Body of pancreas (tissue), 4 donors: Measurements from ENCODE around the gene MACROH2A2. TPM values are rescaled to one million over a fixed set of nuclear protein-coding genes. Genes with fewer than 3 reads are reported as not detected.

Source experiments
- ATAC-seq: fragments of 150-250 bp; one replicate; pipeline ENCODE4 v1.9.1; 2016
- DNase-seq, 4 donors: peaks; one replicate each; pipeline ENCODE4 v3.0.0-alpha.2; 2019
- H3K27ac ChIP-seq, 4 donors: fragments of 200-600 bp; sonication (generic); 1 replicate in 3 of 4; 2 replicates in 1 of 4; pipeline versions ENCODE4 v1.5.1 to v1.6.1; 2016 to 2019; ENCODE audit warnings: mild to moderate bottlenecking in 1 of 4, mixed read lengths in 1 of 4, moderate library complexity in 1 of 4
- H3K27me3 ChIP-seq, 2 donors: fragments of 200-600 bp; sonication (generic); one replicate each; pipeline ENCODE4 v1.6.0; 2016; ENCODE audit warnings: mild to moderate bottlenecking in 1 of 2
- H3K36me3 ChIP-seq, 2 donors: fragments of 200-600 bp; sonication (generic); replicated peaks in 1 of 2; 2 replicates each; pipeline ENCODE4 v1.5.1; 2016; ENCODE audit warnings: low read depth in 2 of 2; ENCODE audit not compliant: insufficient read depth in 1 of 2
- H3K4me1 ChIP-seq: fragments of 200-600 bp; sonication (generic); one replicate; pipeline ENCODE4 v1.6.0; 2016
- H3K4me3 ChIP-seq, 2 donors: fragments of 200-600 bp; sonication (generic); 1 replicate in 1 of 2; 2 replicates in 1 of 2; pipeline ENCODE4 v1.5.1; 2016 to 2019
- H3K9me3 ChIP-seq, 3 donors: fragments of 200-600 bp; sonication (generic); 1 replicate in 2 of 3; 2 replicates in 1 of 3; pipeline ENCODE4 v1.5.1; 2016
- CTCF ChIP-seq, 7 experiments: fragments of 450-650 bp in 4 of 7; fragments of 200-600 bp in 3 of 7; sonication (generic) in 3 of 7; IDR thresholded peaks; one replicate each; pipeline ENCODE4 v1.5.1; 2016 to 2019; ENCODE audit warnings: antibody characterized with exemption in 7 of 7
- POLR2A ChIP-seq, 3 donors: fragments of 450-650 bp; IDR thresholded peaks; one replicate each; pipeline ENCODE4 v1.6.1; 2016; ENCODE audit warnings: antibody characterized with exemption in 3 of 3, mild to moderate bottlenecking in 2 of 3
- WGBS, 2 donors: methylation state at CpG; one replicate each; pipeline ENCODE4 v1.1.5; 2017; 5-methylcytosine and 5-hydroxymethylcytosine counted together
- intact Hi-C: fragments of 100-400 bp; cut with DNase I; formaldehyde crosslinking; loops from one replicate; pipeline ENCODE4 v1.15.1; 2023
- total RNA-seq, 2 donors: library from RNA; depleted of rRNA; stranded (reverse); fragments of >200 nt; gene quantifications; one replicate each; pipeline ENCODE4 v1.1.0, GENCODE V29; 2016

MACROH2A2 gene
- total RNA-seq, 2 donors from 2014 or later: 0.99 to 10.6 TPM

DNA sequence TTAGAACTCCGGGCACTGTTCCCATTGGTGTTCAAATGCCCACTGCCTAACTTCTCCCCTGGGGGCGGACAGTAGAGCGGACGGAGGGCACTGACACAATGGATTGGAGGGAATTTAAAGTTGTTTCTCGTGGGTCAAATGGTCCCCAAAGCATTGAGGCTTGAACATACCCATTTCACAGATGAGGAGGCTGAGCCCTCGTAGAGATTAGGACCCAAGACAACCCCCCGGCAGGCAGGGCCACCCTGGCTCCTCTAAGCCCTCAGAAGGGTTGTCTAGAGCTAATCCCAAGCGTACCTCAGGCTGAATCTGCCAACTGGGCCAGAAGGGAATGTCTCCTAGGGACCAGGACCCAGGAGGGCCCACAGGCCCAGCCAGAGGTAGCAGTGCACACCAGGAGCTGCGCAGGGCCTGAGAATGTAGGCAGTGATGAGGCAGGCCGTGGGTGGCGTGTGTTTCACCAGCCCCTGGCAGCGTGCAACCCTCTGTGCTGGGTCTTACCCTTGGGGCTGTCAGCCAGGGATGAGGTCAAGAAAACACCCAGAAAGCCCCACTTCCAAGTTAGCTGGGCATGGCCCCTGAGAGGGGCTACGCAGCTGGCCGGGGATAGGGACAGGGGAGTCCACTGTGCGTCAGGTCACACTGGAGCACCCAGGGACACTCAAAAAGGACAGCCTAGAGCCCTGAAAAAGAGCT is 74.2 kb downstream of the MACROH2A2 start:
- Histone ChIP-seq H3K4me1 (peaks cover 4% of the 10 kb centered on the region), H3K27me3 (no peaks in the 10 kb centered on the region), H3K9me3 (no peaks in the 10 kb centered on the region), H3K27ac (no peak overlapping the region), H3K4me3 (no peak overlapping the region), H3K36me3 (no peaks in the 10 kb centered on the region)
- TF ChIP-seq CTCF (IDR thresholded peaks at IDR 0.05) (no peak), POLR2A (IDR thresholded peaks at IDR 0.05) (no peak)
- no peak for ATAC-seq
- intact Hi-C loops: no loop called here
- DNase-seq: no peak
- 89 to 92% methylated on average over 6 to 14 of the region's 15 CpGs for WGBS, 2 donors

DNA sequence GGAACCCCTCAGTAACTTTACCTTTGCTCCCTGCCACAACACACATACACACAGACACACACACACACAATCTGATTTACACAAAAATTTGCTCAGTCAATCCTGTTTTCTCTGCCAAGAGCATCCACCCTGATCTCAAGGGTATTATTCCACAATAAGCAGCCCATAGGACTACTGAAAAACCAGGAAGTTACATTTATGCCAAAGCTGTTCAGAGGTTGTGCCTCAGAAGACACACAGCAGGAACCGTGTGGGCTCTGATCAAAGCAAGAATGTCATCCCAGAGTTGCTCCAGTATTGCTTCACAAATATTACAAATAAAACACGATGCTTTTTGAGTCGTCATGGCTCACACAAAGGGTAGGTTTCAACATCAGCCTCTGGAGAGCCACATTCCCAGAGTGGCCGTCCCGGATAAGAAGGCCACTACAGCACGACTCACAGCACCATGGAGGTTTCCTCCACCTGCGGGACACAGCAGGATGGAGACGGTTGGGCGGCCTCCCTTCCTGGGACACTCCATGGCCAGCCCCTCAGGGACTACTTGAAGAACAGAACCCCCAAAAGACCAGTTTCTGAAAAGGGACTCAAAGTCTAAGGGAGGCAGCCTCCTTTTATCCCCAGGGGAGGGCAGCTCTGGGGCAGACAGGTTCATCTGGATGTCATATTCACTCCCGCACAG is 78.4 kb downstream of the MACROH2A2 start:
- TF ChIP-seq CTCF (IDR thresholded peaks at IDR 0.05) (no peak), POLR2A (IDR thresholded peaks at IDR 0.05) (no peak)
- peaks cover 17% of the 10 kb centered on the region for H3K4me1 ChIP-seq
- no peaks in the 10 kb centered on the region for H3K27me3 ChIP-seq
- H3K4me3 ChIP-seq: no peak overlapping the region
- peak overlapping the region in 1 of 4 donors; percentile 70 for H3K27ac ChIP-seq
- H3K36me3 ChIP-seq: no peaks in the 10 kb centered on the region
- DNase-seq: peak in 1 of 4 donors; percentile 23
- intact Hi-C loops: no loop called here
- 76 to 79% methylated on average over 5 to 10 of the region's 10 CpGs for WGBS, 2 donors
- no peaks in the 10 kb centered on the region for H3K9me3 ChIP-seq
- peak; percentile 5 for ATAC-seq

GRCh38 chr10:70131560-70131937 is 78.9 kb downstream of the MACROH2A2 start:
- no peak for DNase-seq
- Histone ChIP-seq H3K4me1 (peaks cover 17% of the 10 kb centered on the region), H3K27me3 (no peaks in the 10 kb centered on the region), H3K9me3 (no peaks in the 10 kb centered on the region), H3K36me3 (no peaks in the 10 kb centered on the region), H3K4me3 (no peak overlapping the region), H3K27ac (peak overlapping the region in 2 of 4 donors; percentile 61 to 70)
- ATAC-seq: no peak
- no peak for TF ChIP-seq CTCF (IDR thresholded peaks at IDR 0.05)
- no peak for TF ChIP-seq POLR2A (IDR thresholded peaks at IDR 0.05)
- intact Hi-C loops: no loop called here
- 83 to 88% methylated on average over 3 to 4 of the region's 4 CpGs for WGBS, 2 donors

DNA sequence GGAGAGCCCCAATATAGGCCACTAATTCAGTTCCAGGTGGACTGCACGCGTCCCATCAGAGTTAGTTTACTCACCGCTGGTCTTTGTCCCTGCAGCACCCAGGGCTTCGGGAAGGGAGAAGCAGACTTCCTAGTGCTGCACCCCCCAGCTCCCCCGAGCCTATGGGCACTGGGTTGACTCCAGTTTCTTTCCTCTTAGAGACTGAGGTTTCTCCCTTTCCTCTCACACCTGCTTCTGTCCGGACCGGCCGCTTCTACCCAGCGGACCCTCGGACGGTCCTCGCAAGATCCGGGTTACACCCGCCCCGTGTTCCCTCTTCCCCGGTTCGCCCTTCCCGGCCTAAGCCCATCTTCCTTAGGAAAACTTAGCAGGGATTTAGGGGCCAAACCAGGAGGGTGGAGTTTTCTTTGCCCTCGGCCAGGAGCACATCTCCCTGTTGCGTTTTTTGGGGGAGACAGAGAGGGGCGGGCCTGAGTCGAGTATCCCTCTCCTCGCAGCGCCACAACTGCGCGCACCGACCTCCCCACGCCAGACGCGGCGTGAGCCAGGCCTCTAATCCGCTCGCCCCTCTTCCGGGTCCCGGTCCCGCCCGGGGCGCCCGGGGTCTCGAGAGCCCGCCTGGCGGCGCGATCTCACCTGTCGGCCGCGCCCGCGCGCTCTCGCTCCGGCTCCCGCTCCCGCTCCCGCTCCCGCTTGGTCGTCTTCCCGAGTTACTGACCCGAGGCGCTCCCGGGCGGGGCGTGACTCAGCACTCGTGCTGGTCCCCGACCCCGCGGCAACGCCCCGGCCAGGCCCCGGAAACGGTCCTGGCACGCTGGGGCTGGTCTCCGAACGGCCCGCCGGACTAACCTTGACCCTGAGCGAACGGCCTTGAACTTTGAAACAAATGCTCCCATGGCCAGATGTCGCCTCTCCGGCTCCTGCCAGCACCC is 79.7 kb downstream of the MACROH2A2 start, which contains the start of gene AIFM2:
Gene AIFM2, minus strand, starts transcription at position 728 of the 932 bp plus-strand sequence. CDS start 8,741 bp downstream, outside the sequence.
- no peaks in the 10 kb centered on the region for H3K9me3 ChIP-seq
- H3K27ac ChIP-seq: peak within 1 kb of the TSS in 3 of 4 donors; percentile 61 to 73 (median 70)
- H3K27me3 ChIP-seq: no peaks in the 10 kb centered on the region
- intact Hi-C loops: no loop called here
- ATAC-seq (peak; percentile 88), DNase-seq (peak; percentile 80 to 90 (median 84))
- H3K36me3 ChIP-seq: no peaks in the 10 kb centered on the region
- WGBS, 2 donors: 6 to 20% methylated on average over 39 to 80 of the region's 80 CpGs
- peak within 1 kb of the TSS; percentile 20 to 47 for H3K4me3 ChIP-seq
- TF ChIP-seq POLR2A (IDR thresholded peaks at IDR 0.05) (peak; percentile 20 to 65 (median 54)), CTCF (IDR thresholded peaks at IDR 0.05) (peak in 5 of 7 experiments; percentile 8 to 30 (median 21))
- H3K4me1 ChIP-seq: peaks cover 17% of the 10 kb centered on the region
